ENCODE measurements around the gene PRKG1. TPM values are rescaled to one million over a fixed set of nuclear protein-coding genes. Genes with fewer than 3 reads are reported as not detected.

PRKG1 gene
- total RNA-seq, 1 experiment from 2014 or later: 10.4 TPM

- Mint-ChIP-seq H3K9me3 (no peaks in the 10 kb centered on the region), H3K27me3 (ENCODE audit: low read depth) (no peaks in the 10 kb centered on the region), H3K36me3 (ENCODE audit: insufficient read depth in 1 of 3, low read depth in 3 of 3) (no peaks in the 10 kb centered on the region), H3K27ac (peak overlapping the region in 1 of 3 experiments; percentile 51; a peak in 2 of 7 replicates), H3K4me3 (no peak overlapping the region), H3K4me1 (peaks cover 45 to 53% of the 10 kb centered on the region in 2 experiments)
- Histone ChIP-seq H3K4me1 (ENCODE audit: insufficient read depth, low read length) (peaks cover 2% of the 10 kb centered on the region; the same call in 1 of the 2 replicates), H2BK120ac (ENCODE audit: low read depth, low read length, poor library complexity, severe bottlenecking) (no peak overlapping the region), H3T11ph (ENCODE audit: low read length) (no peak overlapping the region), H3K23ac (ENCODE audit: insufficient read length, low read depth, low read length) (no peak overlapping the region), H3K14ac (ENCODE audit: insufficient read depth, low read length) (no peak overlapping the region), H3K4me2 (ENCODE audit: insufficient read depth, insufficient read length, low read length) (no peak overlapping the region), H3K9me3 (ENCODE audit: control insufficient read depth, low read depth, low read length) (no peaks in the 10 kb centered on the region), H3K56ac (ENCODE audit: insufficient read length, low read depth, low read length) (no peak overlapping the region), H2BK12ac (ENCODE audit: insufficient read length, low read depth, low read length) (no peak overlapping the region), H2BK20ac (ENCODE audit: low read depth, low read length, poor library complexity, severe bottlenecking) (no peak overlapping the region), H3K79me2 (ENCODE audit: insufficient read depth, low read length) (no peaks in the 10 kb centered on the region), H3K9ac (ENCODE audit: extremely low read depth, insufficient read length, low read length) (no peak overlapping the region), H3K27me3 (ENCODE audit: insufficient read depth, low read length) (no peaks in the 10 kb centered on the region), H4K8ac (replicated peaks; ENCODE audit: insufficient read length, low read depth, low read length) (no peak overlapping the region), H4K91ac (ENCODE audit: insufficient read length, low read depth, low read length) (no peak overlapping the region), H2BK5ac (ENCODE audit: insufficient read length, low read length) (no peak overlapping the region), H3K27ac (ENCODE audit: insufficient read length, low read depth, low read length) (no peak overlapping the region), H2BK15ac (ENCODE audit: low read depth, low read length) (no peak overlapping the region), H4K20me1 (ENCODE audit: control insufficient read depth, insufficient read depth, insufficient read length) (no peaks in the 10 kb centered on the region), H2AFZ (ENCODE audit: low read length) (no peak overlapping the region), H3K79me1 (ENCODE audit: insufficient read depth, low read depth, low read length, poor library complexity, severe bottlenecking) (no peaks in the 10 kb centered on the region), H2AK5ac (ENCODE audit: insufficient read length, low read length) (no peak overlapping the region), H3K18ac (ENCODE audit: insufficient read length, low read depth, low read length) (no peak overlapping the region), H3K23me2 (ENCODE audit: insufficient read length, low read depth, low read length, poor library complexity, severe bottlenecking) (no peaks in the 10 kb centered on the region), H3K4ac (ENCODE audit: low read depth, low read length) (no peak overlapping the region), H4K5ac (ENCODE audit: insufficient read length, low read depth, low read length) (no peak overlapping the region)
- no peak for DNase-seq
- no CpG with 5 or more reads among the region's 1 CpG for WGBS (ENCODE audit: extremely low coverage, insufficient read length, low lambda C conversion rate)
- no peak for TF ChIP-seq CTCF (conservative IDR thresholded peaks at IDR 0.05)
Observed at GRCh38 chr10:52217531-52217930, 1143.2 kb downstream of the PRKG1 start.

All from H9 (cell line).